GM20431 (cell line): Measurements from ENCODE around the gene RPL7A.
"Not testable (repeated sequence)": the region's sequence is repeated elsewhere in the genome, so short reads cannot be mapped to it uniquely, and the experiment has no call there.

Experiments
- in situ Hi-C: fragments of 300-500 bp; cut with MseI, MboI; formaldehyde crosslinking; loops from one replicate; pipeline ENCODE4 v1.15.0; 2020; ENCODE audit warnings: low sequenced_read_pairs; ENCODE audit not compliant: unreplicated experiment

Gene RPL7A

DNA sequence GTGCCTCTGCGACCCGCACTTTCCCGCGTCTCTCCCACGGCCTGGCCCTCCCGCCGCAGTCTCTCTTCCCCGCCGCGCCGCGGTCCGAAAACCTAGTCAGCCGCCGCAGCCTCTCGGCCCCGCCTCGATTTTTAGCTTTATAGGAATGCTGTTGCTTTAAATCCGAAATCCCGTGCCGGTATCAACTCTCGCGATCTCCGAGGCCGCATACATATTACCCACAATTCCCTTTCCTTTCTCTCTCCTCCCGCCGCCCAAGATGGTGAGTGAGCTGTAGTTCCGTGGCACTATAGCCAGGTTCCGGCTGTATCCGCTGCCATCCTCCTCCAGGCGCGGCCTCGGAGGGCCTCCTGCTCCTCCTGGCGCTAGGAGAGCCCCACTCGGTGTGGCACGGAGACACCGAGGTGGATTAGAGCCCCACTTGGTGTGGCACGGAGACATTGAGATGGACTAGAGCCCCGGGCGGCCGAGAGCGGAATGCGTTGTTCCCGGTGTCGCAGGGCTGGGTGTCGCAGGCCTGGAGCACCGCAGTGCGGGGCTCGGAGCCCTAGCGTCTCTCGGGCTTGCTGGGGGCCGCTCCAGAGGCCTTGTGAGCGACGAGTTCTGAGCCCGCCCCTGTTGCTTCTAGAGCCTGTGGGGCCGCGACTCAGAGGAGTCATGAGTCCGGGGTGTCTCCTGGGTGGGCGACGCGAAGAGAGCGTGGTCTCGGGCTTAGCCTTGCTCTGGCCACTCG is at the start of gene RPL7A, which contains the start of gene MED22:
RPL7A (plus strand) TSS at position 234 of the 733 bp plus-strand sequence; CDS start at position 260, 26 bp downstream.
MED22 (minus strand) TSS at position 147 of the 733 bp plus-strand sequence. CDS start 1,469 bp downstream, outside the sequence.
- in situ Hi-C loops, result no loop called here

DNA sequence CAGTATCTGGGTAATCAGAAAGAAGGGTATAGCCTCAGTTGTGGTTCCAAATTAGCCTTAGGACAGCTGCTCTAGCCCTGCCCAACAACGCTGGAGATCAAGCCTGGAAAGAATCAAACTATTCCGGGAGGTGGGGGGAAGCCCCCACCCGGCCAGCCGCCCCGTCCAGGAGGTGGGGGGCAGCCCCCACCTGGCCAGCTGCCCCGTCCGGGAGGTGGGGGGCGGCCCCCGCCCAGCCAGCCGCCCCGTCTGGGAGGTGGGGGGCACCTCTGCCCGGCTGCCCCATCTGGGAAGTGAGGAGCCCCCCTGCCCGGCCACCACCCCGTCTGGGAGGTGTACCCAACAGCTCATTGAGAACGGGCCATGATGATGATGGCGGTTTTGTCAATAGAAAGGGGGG is 48.0 kb upstream of the RPL7A start:
- in situ Hi-C loops, result not testable (repeated sequence)

DNA sequence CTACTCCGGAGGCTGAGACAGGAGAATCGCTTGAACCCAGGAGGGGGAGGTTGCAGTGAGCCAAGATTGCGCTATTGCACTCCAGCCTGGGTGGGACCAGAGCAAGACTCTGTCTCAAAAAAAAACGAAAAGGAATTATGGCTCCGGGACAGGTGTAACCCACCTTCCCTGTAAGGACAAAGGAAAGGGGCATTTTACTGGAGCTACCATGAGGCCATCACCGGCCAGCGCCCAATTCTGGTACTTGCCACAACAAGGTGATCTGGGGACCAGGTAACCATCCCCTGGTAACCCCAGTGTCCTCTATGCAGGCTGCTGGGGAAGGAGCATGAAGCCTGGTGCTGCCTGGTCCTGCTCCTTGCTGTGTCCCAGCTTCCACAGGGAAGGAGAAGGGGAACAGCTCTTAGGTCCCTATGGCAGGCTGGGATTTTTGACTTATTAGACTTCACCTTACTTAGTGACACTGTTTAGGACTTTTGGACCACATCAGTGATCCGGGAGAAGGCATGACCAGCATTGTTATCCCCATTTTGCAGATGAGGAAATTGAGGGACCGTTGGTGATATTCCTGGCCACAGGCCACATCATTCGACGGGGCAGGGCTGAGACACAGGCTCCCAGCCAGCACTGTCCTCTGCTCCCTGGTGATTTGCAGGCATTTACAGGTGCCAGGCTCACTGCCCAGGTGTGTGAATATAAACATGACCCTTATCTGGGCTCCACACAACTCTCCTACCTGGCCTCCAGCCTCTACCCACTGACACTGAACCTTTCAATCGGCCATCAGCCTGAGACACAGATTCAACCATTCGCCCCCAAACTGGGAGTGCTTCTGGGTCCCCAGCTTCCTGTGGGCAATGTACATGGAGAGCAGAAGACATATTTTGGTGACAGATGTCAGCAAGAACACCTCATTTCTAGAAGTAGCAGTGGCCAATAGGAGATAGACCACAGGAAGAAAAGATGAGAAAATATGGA is 46.5 kb upstream of the RPL7A start:
- in situ Hi-C loops, result no loop called here

DNA sequence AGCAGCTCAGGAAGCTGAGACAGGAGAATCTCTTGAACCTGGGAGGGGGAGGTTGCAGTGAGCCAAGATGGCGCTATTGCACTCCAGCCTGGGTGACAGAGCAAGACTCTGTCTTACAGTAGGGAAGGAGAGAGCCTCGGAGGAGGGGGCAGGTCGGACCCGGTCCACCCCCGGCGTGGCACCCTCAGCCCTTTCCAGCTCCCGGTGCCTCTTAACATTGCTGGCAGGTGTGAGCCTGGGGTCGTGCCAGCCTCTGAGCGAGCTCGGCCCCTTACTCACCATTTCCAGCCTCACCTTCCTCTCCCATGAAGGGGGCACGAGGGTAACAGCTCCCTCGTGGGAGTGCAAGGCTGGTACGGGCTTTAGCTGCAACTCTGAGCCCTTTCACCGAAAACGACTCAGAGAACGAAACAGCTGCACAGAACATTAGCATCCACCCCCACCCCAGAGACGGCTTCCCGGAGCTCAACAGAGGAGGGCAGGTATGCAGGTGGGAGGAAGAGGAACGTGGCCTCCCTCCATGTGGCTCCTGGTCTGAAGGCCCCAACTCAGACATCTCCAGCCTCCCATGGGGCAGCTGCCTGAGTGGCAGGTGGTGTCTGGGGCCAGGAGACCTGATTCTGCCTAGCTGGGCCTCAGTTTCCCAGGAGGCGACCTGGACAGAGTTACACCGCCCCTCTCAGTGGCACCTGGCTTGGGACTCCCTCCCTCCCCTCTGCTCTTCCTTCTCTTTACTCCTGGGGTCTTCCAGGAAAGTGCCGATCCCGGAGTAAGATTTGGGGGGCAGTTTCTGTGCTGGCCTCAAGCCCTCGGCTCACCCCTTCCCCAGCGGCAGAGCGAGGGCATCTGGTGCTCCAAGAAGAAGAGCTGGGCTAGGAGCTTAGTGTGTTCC is 44.5 kb upstream of the RPL7A start:
- in situ Hi-C loops, result no loop called here

DNA sequence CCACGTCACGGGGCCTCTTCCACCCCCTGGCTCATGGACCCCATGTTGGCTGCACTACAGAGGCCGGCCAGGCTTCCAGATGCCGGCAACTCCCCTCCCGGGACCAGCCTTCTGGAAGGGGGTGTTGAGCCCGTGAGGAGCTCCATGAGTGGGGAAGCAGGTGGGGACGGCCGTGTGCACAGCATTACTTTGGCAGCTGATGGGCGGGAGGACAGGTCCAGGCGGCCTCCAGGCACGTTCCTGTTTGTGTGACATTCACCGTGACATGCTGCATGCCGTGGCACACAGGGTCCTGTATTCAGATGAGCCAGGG is 43.9 kb upstream of the RPL7A start:
- in situ Hi-C loops, result no loop called here

DNA sequence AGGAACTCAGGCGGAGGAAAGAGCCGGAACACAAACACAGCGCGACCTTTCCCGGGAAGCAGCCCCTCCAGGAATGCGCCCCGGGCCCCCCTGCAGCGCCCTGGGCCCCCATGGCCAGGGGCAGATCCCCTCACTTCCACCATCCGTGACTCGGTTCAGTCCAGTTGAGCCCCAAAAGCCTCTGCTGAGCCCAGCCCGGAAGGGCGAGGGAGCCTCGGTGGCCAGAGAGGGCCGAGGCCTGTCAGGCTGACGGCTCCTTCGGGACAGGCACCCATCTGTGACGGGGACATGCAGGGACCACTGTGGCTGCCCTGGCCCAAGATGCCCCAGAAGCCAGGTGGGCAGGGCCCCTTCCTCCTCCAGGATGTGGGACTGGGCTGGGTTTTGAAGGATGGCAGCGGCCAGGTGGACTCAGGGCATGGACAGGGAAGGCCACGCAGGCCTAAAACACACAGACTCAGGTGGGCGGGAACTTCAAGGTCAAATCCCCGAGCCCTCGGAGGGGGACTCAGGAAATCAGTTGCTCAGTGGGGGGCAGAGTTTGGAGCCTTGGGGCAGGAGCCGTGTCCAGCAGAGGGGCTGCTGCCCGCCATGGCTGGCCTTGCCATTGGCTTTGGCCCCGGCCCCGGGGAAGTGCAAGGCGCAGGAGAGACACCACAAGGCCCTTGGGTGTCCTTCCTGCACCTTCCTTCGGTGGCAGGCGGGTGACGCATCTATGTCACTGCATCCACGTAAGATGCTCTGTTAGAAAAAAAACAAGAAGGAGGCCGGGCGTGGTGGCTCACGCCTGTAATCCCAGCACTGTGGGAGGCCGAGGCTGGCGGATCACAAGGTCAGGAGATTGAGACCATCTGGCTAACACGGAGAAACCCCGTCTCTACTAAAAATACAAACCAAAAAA is 43.3 kb upstream of the RPL7A start:
- in situ Hi-C loops, result no loop called here

DNA sequence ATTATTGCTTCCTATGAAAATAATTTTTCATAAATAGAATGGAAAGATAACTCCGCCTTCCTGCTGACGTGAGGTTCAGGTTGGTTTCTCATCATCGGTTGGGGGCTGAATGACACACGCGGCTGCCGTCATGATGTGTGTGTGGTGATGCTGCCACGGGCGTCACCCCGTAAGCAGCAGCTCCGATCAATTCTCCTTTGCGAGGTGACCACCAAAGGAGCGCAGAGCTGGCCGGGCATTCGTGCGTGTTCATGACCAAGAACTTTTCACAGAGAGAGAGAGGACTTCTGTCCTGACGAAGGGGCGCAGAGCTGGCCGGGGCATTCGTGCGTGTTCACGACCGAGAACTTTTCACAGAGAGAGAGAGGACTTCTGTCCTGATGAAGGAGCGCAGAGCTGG is 42.3 kb upstream of the RPL7A start:
- in situ Hi-C loops, result no loop called here

DNA sequence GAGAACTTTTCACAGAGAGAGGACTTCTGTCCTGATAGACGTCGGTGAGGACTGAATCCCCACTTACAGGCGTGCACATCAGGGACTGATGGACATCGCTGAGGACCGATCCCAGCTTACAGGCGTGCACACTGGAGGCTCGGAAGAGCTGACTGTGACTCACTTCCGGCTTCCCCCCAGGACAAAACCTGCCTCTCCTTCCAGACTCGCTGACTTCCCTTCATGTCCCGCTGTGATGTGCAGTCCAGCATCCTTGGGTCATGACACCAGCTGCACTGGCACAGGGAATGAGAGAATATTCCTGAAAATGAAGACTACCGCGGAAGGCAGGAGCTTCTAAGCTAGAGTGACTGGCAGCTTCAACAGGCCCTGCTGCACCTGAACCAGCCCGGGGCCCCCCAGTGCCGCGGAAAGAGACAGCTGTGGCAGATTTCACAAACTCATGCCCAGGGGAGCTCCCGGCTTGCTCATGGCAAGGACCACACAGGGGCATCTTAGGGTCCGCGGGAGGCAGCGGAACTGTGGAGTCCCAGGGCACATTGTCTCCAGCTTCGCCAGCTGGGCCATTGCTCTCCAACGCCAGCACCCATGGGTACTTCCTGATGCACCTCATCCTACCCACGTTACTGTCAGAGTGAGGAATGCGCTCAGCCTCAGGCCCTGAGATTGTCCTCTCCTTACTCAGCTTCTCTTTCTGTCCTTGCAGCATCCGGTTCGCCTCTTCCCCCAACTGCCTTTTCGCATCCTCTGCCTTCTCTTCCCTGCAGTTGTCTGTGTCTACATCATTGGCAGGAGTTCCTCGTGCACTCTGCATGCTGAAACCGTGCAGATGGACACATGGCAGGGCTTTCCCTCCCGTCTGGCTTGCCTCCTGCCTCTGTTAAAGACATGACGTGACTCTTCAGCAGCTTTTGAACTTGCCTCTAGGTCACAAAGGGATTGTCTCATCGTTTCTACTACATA is 41.5 kb upstream of the RPL7A start:
- in situ Hi-C loops, result no loop called here

DNA sequence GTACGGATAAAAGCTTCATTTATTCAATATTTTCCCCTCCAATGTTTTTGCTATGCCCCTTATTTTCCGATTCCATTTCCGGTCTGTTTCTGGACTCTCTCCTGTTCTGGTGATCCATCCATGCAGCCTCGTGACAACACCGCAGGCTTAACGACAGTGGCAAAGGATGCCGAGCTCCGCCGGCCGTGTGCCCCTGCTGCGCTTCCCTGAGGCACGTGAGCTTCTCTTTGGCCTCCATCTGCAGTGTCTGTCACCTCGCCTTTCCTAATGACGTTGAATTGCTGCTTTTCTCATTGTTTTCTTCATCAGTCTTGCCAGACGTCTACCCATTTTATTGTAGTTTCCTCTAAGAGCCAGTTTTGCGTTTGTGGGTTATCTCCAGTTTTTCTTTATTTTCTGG is 40.7 kb upstream of the RPL7A start:
- in situ Hi-C loops, result no loop called here

DNA sequence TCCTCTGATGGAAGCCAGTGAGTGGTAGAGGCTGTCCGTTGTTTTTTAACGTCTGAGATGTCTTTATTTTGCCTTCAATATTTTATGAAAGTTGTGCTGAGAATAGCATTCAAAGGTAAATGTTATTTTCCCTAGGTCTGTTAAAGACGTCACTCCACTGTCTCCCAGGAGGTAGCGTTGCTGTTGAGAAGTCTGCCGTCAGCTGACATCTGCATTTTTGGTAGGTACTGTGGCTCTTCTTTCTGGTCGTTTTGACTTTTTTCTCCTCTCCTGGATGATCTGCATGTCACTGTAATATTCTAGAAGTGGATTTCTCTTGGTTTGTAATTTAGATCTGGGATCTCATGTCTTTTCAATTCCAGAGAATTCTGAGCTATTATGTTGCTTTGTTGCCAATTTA is 38.4 kb upstream of the RPL7A start:
- in situ Hi-C loops, result no loop called here

DNA sequence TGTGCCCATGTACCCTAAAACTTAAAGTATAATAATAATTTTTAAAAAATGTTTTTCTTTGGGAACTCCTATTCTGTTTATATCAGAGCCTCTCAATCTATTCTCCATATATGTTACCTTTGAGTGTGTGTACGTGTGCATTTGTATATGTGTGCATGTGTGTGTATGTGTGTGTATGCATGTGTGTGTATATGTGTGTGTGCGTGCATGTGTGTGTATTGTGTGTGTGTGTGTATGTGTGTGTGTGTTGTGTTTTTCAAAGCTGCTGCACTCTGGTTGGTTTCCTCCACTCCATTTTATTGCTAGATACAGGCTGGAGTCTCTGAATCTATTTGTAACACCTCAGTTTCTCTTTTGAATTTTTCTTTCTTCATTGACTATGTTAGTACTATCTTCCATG is 32.0 kb upstream of the RPL7A start:
- in situ Hi-C loops, result no loop called here

DNA sequence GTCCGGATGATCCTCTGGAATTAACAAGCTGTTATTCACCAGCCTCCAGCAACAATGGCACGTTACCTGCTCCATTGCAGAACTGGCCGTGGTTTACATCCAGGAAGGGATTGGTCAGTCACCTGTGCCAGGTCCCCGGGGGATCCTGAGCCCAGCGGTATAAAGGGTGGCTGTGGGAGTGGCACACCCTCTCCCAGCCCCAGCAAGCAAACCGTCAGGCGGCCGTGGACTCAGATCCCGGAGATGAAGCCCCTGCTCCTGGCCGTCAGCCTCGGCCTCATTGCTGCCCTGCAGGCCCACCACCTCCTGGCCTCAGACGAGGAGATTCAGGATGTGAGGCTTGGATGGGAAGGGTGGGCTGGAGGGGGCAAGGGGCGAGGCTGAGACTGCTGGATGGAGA is 30.5 kb upstream of the RPL7A start:
- in situ Hi-C loops, result not testable (repeated sequence)

DNA sequence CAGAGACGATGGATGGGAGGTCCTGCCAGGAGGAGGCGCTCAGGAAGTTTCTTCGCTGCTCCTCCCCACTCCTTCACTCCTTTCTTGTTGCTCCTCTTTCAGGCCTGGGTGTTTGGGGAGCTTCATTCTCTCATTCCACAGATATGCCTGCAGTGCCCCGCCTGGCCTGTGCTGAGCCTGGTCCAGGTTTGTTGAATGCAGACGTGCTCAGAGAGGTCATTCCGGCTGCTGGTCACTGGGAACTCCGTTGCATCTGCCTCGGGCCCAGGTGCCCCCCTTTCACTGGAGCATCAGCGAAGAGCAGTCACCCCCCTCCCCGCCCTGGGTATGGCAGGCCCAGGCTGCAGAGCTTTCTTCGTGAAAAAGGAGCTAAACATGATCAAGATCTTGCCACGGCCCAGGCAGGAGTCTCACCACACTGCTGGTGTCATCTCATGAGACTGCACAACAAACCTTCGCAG is 27.6 kb upstream of the RPL7A start:
- in situ Hi-C loops, result no loop called here

DNA sequence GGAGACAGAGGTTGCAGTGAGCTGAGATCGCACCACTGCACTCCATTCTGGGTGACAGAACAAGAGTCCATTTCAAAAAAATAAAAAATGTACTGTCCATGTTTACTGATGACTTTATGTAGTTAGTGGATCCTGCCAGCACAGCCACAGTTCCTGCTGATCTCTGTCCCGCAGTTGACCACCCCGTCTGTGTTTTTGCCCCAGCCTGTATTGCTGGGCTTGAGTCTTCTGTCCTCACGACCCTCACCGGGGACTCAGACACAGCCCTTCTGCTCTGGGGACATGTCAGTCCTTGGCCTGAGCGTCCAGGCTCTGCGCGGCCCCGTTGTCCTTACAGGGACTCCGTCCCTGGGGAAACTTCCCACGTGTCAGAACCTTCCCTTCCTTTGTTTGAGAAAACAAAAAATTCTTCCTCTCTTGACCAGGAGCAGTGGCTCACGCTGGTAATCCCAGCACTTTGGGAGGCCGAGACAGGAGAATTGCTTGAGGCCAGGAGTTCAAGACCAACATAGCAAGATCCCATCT is 26.5 kb upstream of the RPL7A start:
- in situ Hi-C loops, result no loop called here

DNA sequence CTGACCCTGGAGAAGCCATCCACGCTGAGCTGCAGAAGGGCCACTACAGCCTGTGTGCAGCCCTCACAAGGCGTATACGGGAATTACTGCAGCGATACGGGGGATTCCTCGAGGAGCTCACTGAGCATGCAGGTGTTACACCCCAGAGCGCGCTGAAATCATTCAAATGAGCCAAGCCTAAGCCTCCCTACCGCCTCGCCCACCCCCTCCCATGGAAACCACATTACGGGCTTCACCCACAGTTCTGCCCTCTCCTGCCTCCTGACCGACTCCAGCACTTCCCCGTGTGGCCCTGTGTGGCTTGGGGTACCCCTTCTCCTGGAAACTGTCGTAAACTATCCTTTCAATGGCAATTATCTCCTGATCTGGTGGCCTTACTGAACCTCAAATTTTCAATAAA is 25.3 kb upstream of the RPL7A start:
- in situ Hi-C loops, result no loop called here

DNA sequence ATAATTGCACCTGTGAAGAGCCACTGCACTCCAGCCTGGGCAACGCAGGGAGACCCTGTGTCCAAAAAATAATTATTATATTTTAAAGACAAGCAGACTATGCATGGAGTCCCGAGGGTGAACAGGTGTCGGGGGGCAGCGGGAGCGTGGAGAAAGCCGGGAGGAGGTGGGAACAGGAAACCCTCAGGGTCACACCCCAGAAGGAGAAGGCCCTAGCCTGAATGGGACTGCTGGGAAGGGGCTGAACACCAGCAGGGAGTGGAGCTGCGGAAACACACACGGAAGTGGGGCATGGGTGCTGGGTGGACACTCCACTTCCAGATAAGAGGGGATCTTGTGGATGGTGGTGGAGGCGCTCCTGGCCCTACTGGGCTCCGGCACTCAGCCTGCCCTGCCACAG is 24.8 kb upstream of the RPL7A start:
- in situ Hi-C loops, result no loop called here

DNA sequence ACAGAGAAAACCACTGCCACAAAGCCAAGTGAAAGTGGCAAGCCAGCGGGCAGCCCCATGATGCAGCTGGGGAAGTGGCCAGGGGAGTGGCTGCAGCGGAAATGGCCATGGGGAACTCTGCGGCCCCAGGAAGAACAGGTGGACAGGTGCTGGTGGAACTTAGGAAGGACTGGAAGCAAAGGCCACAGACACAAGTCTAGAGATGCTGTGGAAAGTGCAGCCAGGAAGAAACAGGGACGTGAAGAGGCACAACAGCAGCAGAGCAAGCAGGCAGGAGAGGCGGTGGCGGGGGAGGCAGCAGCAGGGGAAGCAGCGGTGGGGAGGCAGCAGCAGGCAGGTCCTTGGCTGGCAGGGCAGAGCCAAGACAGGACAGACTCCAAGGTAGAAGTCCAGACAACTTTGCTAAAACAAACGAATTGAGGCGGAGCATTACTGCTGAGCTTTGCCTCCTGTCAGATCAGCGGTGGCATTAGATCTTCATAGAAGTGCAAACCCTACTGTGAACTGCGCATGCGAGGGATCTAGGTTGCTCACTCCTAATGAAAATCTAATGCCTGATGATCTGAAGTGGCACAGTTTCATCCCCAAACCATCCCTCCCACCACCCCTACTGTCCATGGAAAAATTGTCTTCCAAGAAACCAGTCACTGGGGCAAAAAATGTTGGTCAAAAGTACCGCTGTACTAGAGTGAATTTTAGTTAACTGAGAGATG is 23.9 kb upstream of the RPL7A start:
- in situ Hi-C loops, result no loop called here
